Neuronal stem cell (in vitro differentiated cells): Measurements from ENCODE around the gene WNT9A.
"Not testable (repeated sequence)": the region's sequence is repeated elsewhere in the genome, so short reads cannot be mapped to it uniquely, and the experiment has no call there.

ENCODE experiments used
- DNase-seq: peaks from one replicate; pipeline ENCODE4 v3.0.0-alpha.2; 2013; ENCODE audit warnings: low spot score
- H2AFZ ChIP-seq: one replicate; pipeline ENCODE4 v1.6.1; 2013; ENCODE audit warnings: mild to moderate bottlenecking, low read length, inconsistent platforms
- H2AK5ac ChIP-seq: 2 replicates; pipeline ENCODE4 v1.6.1; 2013; ENCODE audit warnings: low read depth, mild to moderate bottlenecking, inconsistent platforms, low read length, moderate library complexity, mixed read lengths
- H2BK120ac ChIP-seq: 2 replicates; pipeline ENCODE4 v1.6.1; 2013; ENCODE audit warnings: low read depth, mild to moderate bottlenecking, inconsistent platforms, low read length, moderate library complexity, mixed read lengths
- H2BK12ac ChIP-seq: one replicate; pipeline ENCODE4 v1.6.1; 2013; ENCODE audit warnings: low read length, inconsistent platforms
- H2BK15ac ChIP-seq: 2 replicates; pipeline ENCODE4 v1.6.1; 2013; ENCODE audit warnings: mild to moderate bottlenecking, low read length, inconsistent platforms, mixed read lengths
- H2BK5ac ChIP-seq: one replicate; pipeline ENCODE4 v1.6.1; 2013; ENCODE audit warnings: inconsistent platforms, mild to moderate bottlenecking, low read length, moderate library complexity
- H3K14ac ChIP-seq: one replicate; pipeline ENCODE4 v1.6.1; 2013; ENCODE audit warnings: low read length, inconsistent platforms
- H3K18ac ChIP-seq: 2 replicates; pipeline ENCODE4 v1.6.1; 2013; ENCODE audit warnings: low read length, inconsistent platforms
- H3K23ac ChIP-seq: 2 replicates; pipeline ENCODE4 v1.6.1; 2013; ENCODE audit warnings: low read depth, mild to moderate bottlenecking, mixed read lengths, low read length, inconsistent platforms; ENCODE audit not compliant: poor library complexity
- H3K27ac ChIP-seq: replicated peaks from 3 replicates; pipeline ENCODE4 v1.5.1; 2013; ENCODE audit warnings: low read length, inconsistent platforms
- H3K27me3 ChIP-seq, 3 experiments: 2 replicates each; pipeline ENCODE4 v1.6.1; 2013; ENCODE audit warnings: low read length in 3 of 3, mild to moderate bottlenecking in 2 of 3, inconsistent platforms in 1 of 3, low read depth in 1 of 3, mixed read lengths in 1 of 3, moderate library complexity in 1 of 3; ENCODE audit not compliant: control insufficient read depth in 3 of 3, insufficient read depth in 3 of 3
- H3K36me3 ChIP-seq, 2 donors: replicated peaks in 1 of 2; 2 replicates each; pipeline ENCODE4 v1.6.1; 2013; ENCODE audit warnings: low read length in 2 of 2; ENCODE audit not compliant: control insufficient read depth in 2 of 2, insufficient read depth in 2 of 2
- H3K4ac ChIP-seq: 2 replicates; pipeline ENCODE4 v1.6.1; 2013; ENCODE audit warnings: inconsistent platforms, mild to moderate bottlenecking, low read length, moderate library complexity
- H3K4me1 ChIP-seq, 2 donors: 1 replicate in 1 of 2; 2 replicates in 1 of 2; pipeline ENCODE4 v1.6.1; 2013; ENCODE audit warnings: low read length in 2 of 2, low read depth in 1 of 2; ENCODE audit not compliant: control insufficient read depth in 2 of 2, insufficient read depth in 1 of 2
- H3K4me2 ChIP-seq: one replicate; pipeline ENCODE4 v1.6.1; 2013; ENCODE audit warnings: mild to moderate bottlenecking, low read length, inconsistent platforms; ENCODE audit not compliant: insufficient read depth, poor library complexity, severe bottlenecking
- H3K4me3 ChIP-seq, 2 donors: 2 replicates each; pipeline ENCODE4 v1.5.1; 2013; ENCODE audit warnings: low read length in 2 of 2, mild to moderate bottlenecking in 2 of 2, inconsistent platforms in 1 of 2, moderate library complexity in 1 of 2
- H3K79me1 ChIP-seq: one replicate; pipeline ENCODE4 v1.6.1; 2013; ENCODE audit warnings: low read depth, mild to moderate bottlenecking, inconsistent platforms, low read length, moderate library complexity
- H3K9ac ChIP-seq: one replicate; pipeline ENCODE4 v1.6.1; 2013; ENCODE audit warnings: mild to moderate bottlenecking, low read depth, low read length, inconsistent platforms; ENCODE audit not compliant: poor library complexity
- H3K9me3 ChIP-seq, 2 donors: replicated peaks in 1 of 2; 2 replicates each; pipeline versions ENCODE3 to v1.6.1; 2013; ENCODE audit warnings: low read length in 2 of 2, mild to moderate bottlenecking in 2 of 2, inconsistent platforms in 1 of 2, low read depth in 1 of 2, mixed read lengths in 1 of 2, moderate library complexity in 1 of 2; ENCODE audit not compliant: control insufficient read depth in 2 of 2, insufficient read depth in 1 of 2
- H4K8ac ChIP-seq: one replicate; pipeline ENCODE4 v1.6.1; 2013; ENCODE audit warnings: low read depth, mild to moderate bottlenecking, inconsistent platforms, low read length, moderate library complexity
- H4K91ac ChIP-seq: one replicate; pipeline ENCODE4 v1.6.1; 2013; ENCODE audit warnings: low read length, low read depth, mild to moderate bottlenecking, inconsistent platforms; ENCODE audit not compliant: poor library complexity
- WGBS, 2 donors: extraction: QIAGEN DNeasy Blood & Tissue Kit; methylation state at CpG; one replicate each; pipeline ENCODE4 v1.1.7; 2013; ENCODE audit warnings: missing lambda C conversion rate in 2 of 2, mixed read lengths in 1 of 2; ENCODE audit not compliant: insufficient read length in 2 of 2, insufficient replicate concordance in 1 of 2; ENCODE audit errors: extremely low coverage in 2 of 2; 5-methylcytosine and 5-hydroxymethylcytosine counted together

WNT9A gene

GRCh38 chr1:227912866-227913265, 34.9 kb downstream of the WNT9A start:
- Histone ChIP-seq H4K91ac (no peak overlapping the region), H4K8ac (no peak overlapping the region), H2BK5ac (no peak overlapping the region), H2BK120ac (no peak overlapping the region), H2BK15ac (no peak overlapping the region), H2AFZ (peak overlapping the region; percentile 72), H3K4me2 (no peak overlapping the region), H3K14ac (no peak overlapping the region), H3K79me1 (no peaks in the 10 kb centered on the region), H3K23ac (no peak overlapping the region), H3K4me3 (peak overlapping the region in 1 of 2 donors; percentile 30), H3K27me3 (no peaks in the 10 kb centered on the region), H3K4me1 (peaks cover 55 to 59% of the 10 kb centered on the region in 2 donors), H3K9ac (no peak overlapping the region), H3K9me3 (no peaks in the 10 kb centered on the region), H2BK12ac (no peak overlapping the region), H3K18ac (peak overlapping the region; percentile 9), H2AK5ac (no peak overlapping the region), H3K4ac (no peak overlapping the region), H3K36me3 (no peaks in the 10 kb centered on the region), H3K27ac (no peak overlapping the region)
- DNase-seq: no peak
- WGBS, 2 donors: no CpG with 5 or more reads among the region's 14 CpGs

GRCh38 chr1:227911376-227911775, 36.4 kb downstream of the WNT9A start:
- H3K4ac ChIP-seq: no peak overlapping the region
- H3K27ac ChIP-seq: no peak overlapping the region
- peaks cover 43 to 51% of the 10 kb centered on the region in 2 donors for H3K4me1 ChIP-seq
- no peak for DNase-seq
- H4K8ac ChIP-seq: no peak overlapping the region
- H3K9ac ChIP-seq: no peak overlapping the region
- no CpG with 5 or more reads among the region's 8 CpGs for WGBS, 2 donors
- H2AFZ ChIP-seq: no peak overlapping the region
- H2AK5ac ChIP-seq: no peak overlapping the region
- H3K18ac ChIP-seq: no peak overlapping the region
- H2BK15ac ChIP-seq: no peak overlapping the region
- H3K23ac ChIP-seq: no peak overlapping the region
- no peak overlapping the region for H3K14ac ChIP-seq
- no peak overlapping the region for H2BK12ac ChIP-seq
- H3K4me3 ChIP-seq: no peak overlapping the region
- no peak overlapping the region for H3K4me2 ChIP-seq
- no peaks in the 10 kb centered on the region for H3K79me1 ChIP-seq
- no peaks in the 10 kb centered on the region for H3K36me3 ChIP-seq
- H2BK5ac ChIP-seq: no peak overlapping the region
- H2BK120ac ChIP-seq: no peak overlapping the region
- H3K27me3 ChIP-seq: no peaks in the 10 kb centered on the region
- no peaks in the 10 kb centered on the region for H3K9me3 ChIP-seq
- H4K91ac ChIP-seq: no peak overlapping the region

- Histone ChIP-seq H3K14ac (no peak overlapping the region), H3K4me3 (no peak overlapping the region), H2BK120ac (no peak overlapping the region), H2BK5ac (no peak overlapping the region), H3K36me3 (no peaks in the 10 kb centered on the region), H2AK5ac (no peak overlapping the region), H3K27ac (no peak overlapping the region), H3K9me3 (no peaks in the 10 kb centered on the region), H3K4me1 (peaks cover 38 to 44% of the 10 kb centered on the region in 2 donors), H4K91ac (no peak overlapping the region), H3K18ac (no peak overlapping the region), H2BK12ac (no peak overlapping the region), H3K23ac (no peak overlapping the region), H3K4me2 (no peak overlapping the region), H4K8ac (no peak overlapping the region), H2AFZ (peak overlapping the region; percentile 76), H2BK15ac (peak overlapping the region; percentile 14), H3K27me3 (no peaks in the 10 kb centered on the region), H3K9ac (no peak overlapping the region), H3K79me1 (no peaks in the 10 kb centered on the region), H3K4ac (no peak overlapping the region)
- WGBS, 2 donors: no CpG with 5 or more reads among the region's 10 CpGs
- no peak for DNase-seq
Measured at GRCh38 chr1:227910511-227911153, 37.1 kb downstream of the WNT9A start.

- not testable (repeated sequence) for H4K91ac ChIP-seq, H3K27me3 ChIP-seq, H3K23ac ChIP-seq, H2AK5ac ChIP-seq, H3K4me2 ChIP-seq, H2BK120ac ChIP-seq, H3K36me3 ChIP-seq, H2BK5ac ChIP-seq, H2BK12ac ChIP-seq, H4K8ac ChIP-seq, H3K4me3 ChIP-seq, H3K79me1 ChIP-seq, H3K27ac ChIP-seq, H3K14ac ChIP-seq, H2BK15ac ChIP-seq, H3K18ac ChIP-seq, H3K4ac ChIP-seq, DNase-seq, H3K9ac ChIP-seq, H3K9me3 ChIP-seq
- WGBS, 2 donors: no CpG with 5 or more reads among the region's 8 CpGs
- Histone ChIP-seq H3K4me1 (peaks cover 32 to 37% of the 10 kb centered on the region in 2 donors), H2AFZ (peak overlapping the region; percentile 76)
Measured at GRCh38 chr1:227909923-227910328, 37.8 kb downstream of the WNT9A start.
